DND-41 (cell line): ENCODE results near the gene HSPG2.

Source experiments
- CTCF ChIP-seq: IDR thresholded peaks from 2 replicates; pipeline ENCODE4 v1.5.1; 2012; ENCODE audit warnings: borderline replicate concordance, low read length, moderate library complexity, mild to moderate bottlenecking; ENCODE audit not compliant: poor library complexity, severe bottlenecking; ENCODE audit errors: extremely low read depth
- EZH2 ChIP-seq: IDR thresholded peaks from 3 replicates; pipeline ENCODE4 v1.6.1; 2012; ENCODE audit warnings: borderline replicate concordance, low read depth, mild to moderate bottlenecking, moderate library complexity, low read length, inconsistent platforms; ENCODE audit not compliant: severe bottlenecking

GRCh38 chr1:21909286-21909759, 27.8 kb downstream of the HSPG2 start:
- TF ChIP-seq CTCF (no peak), EZH2 (no peak)
